ENCODE data around the gene LCN15. TPM values are rescaled to one million over a fixed set of nuclear protein-coding genes. Genes with fewer than 3 reads are reported as not detected.

The LCN15 gene
- polyA plus RNA-seq, 1 donor from 2014 or later: not detected

DNA sequence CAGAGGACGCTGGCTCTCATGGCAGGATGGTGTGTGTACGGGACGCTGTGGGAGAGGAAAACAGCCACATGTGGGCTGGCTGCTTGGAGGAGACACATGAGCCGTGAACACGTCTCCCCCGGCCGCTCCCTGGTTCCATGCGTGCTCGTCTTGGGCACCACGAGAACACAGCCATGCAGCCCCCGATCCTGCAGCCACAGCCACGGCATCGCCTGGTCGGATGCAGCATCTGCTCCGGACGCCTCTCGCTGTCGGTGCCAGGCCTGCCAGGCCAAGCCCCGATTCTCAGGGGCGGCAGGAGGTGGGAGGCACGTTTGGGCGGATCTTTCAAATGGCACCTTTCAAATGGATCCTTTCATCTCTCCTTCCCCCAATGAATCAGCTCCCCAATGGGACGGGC is 24.8 kb downstream of the LCN15 start:
- Histone ChIP-seq H3K27me3 (ENCODE audit: insufficient read depth, low read depth, low read length) (no peaks in the 10 kb centered on the region), H2AFZ (ENCODE audit: low read depth, low read length) (no peak overlapping the region), H3F3A (ENCODE audit: insufficient read depth, low read length, poor library complexity, severe bottlenecking) (no peaks in the 10 kb centered on the region), H3K9me2 (ENCODE audit: insufficient read depth, low read length) (no peaks in the 10 kb centered on the region), H3K9ac (ENCODE audit: low read length) (no peak overlapping the region), H3K36me3 (ENCODE audit: insufficient read depth, low read length) (no peaks in the 10 kb centered on the region), H4K20me1 (ENCODE audit: insufficient read depth) (no peaks in the 10 kb centered on the region), H3K4me3 (ENCODE audit: low read length) (no peak overlapping the region), H3K27ac (ENCODE audit: low read length) (no peak overlapping the region), H3K9me3 (ENCODE audit: low read length) (no peaks in the 10 kb centered on the region), H3K79me2 (replicated peaks; ENCODE audit: insufficient read depth, low read length) (no peaks in the 10 kb centered on the region), H3K4me2 (ENCODE audit: low read length) (no peak overlapping the region)
- TF ChIP-seq EP300 (conservative IDR thresholded peaks at IDR 0.05; ENCODE audit: poor library complexity, severe bottlenecking) (no peak), POLR2AphosphoS5 (IDR thresholded peaks at IDR 0.05) (no peak), EZH2 (IDR thresholded peaks at IDR 0.05; ENCODE audit: borderline replicate concordance, insufficient read depth, low read length, poor library complexity, severe bottlenecking) (no peak), RAD21 (conservative IDR thresholded peaks at IDR 0.05) (no peak), SMC3 (conservative IDR thresholded peaks at IDR 0.05; ENCODE audit: poor library complexity) (no peak), MXI1 (conservative IDR thresholded peaks at IDR 0.05; ENCODE audit: poor library complexity, severe bottlenecking) (no peak), TAF1 (IDR thresholded peaks at IDR 0.05; ENCODE audit: low read depth) (no peak)
- TF ChIP-seq, protein P1, sequence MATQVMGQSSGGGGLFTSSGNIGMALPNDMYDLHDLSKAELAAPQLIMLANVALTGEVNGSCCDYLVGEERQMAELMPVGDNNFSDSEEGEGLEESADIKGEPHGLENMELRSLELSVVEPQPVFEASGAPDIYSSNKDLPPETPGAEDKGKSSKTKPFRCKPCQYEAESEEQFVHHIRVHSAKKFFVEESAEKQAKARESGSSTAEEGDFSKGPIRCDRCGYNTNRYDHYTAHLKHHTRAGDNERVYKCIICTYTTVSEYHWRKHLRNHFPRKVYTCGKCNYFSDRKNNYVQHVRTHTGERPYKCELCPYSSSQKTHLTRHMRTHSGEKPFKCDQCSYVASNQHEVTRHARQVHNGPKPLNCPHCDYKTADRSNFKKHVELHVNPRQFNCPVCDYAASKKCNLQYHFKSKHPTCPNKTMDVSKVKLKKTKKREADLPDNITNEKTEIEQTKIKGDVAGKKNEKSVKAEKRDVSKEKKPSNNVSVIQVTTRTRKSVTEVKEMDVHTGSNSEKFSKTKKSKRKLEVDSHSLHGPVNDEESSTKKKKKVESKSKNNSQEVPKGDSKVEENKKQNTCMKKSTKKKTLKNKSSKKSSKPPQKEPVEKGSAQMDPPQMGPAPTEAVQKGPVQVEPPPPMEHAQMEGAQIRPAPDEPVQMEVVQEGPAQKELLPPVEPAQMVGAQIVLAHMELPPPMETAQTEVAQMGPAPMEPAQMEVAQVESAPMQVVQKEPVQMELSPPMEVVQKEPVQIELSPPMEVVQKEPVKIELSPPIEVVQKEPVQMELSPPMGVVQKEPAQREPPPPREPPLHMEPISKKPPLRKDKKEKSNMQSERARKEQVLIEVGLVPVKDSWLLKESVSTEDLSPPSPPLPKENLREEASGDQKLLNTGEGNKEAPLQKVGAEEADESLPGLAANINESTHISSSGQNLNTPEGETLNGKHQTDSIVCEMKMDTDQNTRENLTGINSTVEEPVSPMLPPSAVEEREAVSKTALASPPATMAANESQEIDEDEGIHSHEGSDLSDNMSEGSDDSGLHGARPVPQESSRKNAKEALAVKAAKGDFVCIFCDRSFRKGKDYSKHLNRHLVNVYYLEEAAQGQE (IDR thresholded peaks at IDR 0.05; ENCODE audit: borderline replicate concordance): no peak
- TF ChIP-seq, protein P2, sequence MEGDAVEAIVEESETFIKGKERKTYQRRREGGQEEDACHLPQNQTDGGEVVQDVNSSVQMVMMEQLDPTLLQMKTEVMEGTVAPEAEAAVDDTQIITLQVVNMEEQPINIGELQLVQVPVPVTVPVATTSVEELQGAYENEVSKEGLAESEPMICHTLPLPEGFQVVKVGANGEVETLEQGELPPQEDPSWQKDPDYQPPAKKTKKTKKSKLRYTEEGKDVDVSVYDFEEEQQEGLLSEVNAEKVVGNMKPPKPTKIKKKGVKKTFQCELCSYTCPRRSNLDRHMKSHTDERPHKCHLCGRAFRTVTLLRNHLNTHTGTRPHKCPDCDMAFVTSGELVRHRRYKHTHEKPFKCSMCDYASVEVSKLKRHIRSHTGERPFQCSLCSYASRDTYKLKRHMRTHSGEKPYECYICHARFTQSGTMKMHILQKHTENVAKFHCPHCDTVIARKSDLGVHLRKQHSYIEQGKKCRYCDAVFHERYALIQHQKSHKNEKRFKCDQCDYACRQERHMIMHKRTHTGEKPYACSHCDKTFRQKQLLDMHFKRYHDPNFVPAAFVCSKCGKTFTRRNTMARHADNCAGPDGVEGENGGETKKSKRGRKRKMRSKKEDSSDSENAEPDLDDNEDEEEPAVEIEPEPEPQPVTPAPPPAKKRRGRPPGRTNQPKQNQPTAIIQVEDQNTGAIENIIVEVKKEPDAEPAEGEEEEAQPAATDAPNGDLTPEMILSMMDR (IDR thresholded peaks at IDR 0.05; ENCODE audit: poor library complexity, severe bottlenecking): no peak

DNA sequence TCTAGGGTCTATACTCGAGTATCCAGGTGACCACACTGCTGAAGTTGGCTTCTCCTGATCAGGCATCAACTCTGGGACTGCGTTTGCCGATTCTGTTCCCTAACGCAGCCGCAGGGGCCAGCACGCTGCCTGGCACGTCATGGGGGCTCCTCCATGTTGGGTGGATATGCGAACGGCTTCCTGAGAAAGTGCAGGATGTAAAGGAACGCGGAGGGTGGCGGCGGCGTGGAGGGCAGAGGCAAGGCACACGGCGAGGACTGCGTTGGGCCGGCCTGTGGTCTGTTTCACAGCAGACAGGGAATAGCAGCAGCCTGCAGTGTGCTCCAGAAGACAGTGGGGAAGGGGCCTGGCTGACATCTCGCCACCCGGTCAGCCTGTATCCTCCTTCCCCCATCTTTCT is 25.4 kb downstream of the LCN15 start:
- Histone ChIP-seq H3K4me3 (ENCODE audit: low read length) (no peak overlapping the region), H3F3A (ENCODE audit: insufficient read depth, low read length, poor library complexity, severe bottlenecking) (no peaks in the 10 kb centered on the region), H3K36me3 (ENCODE audit: insufficient read depth, low read length) (no peaks in the 10 kb centered on the region), H3K9me3 (ENCODE audit: low read length) (no peaks in the 10 kb centered on the region), H2AFZ (ENCODE audit: low read depth, low read length) (no peak overlapping the region), H3K9ac (ENCODE audit: low read length) (no peak overlapping the region), H3K9me2 (ENCODE audit: insufficient read depth, low read length) (no peaks in the 10 kb centered on the region), H3K4me2 (ENCODE audit: low read length) (no peak overlapping the region), H3K27ac (ENCODE audit: low read length) (no peak overlapping the region), H3K79me2 (replicated peaks; ENCODE audit: insufficient read depth, low read length) (no peaks in the 10 kb centered on the region), H3K27me3 (ENCODE audit: insufficient read depth, low read depth, low read length) (no peaks in the 10 kb centered on the region), H4K20me1 (ENCODE audit: insufficient read depth) (no peaks in the 10 kb centered on the region)
- TF ChIP-seq SMC3 (conservative IDR thresholded peaks at IDR 0.05; ENCODE audit: poor library complexity) (no peak), POLR2AphosphoS5 (IDR thresholded peaks at IDR 0.05) (no peak), MXI1 (conservative IDR thresholded peaks at IDR 0.05; ENCODE audit: poor library complexity, severe bottlenecking) (no peak), RAD21 (conservative IDR thresholded peaks at IDR 0.05) (no peak), EZH2 (IDR thresholded peaks at IDR 0.05; ENCODE audit: borderline replicate concordance, insufficient read depth, low read length, poor library complexity, severe bottlenecking) (no peak), EP300 (conservative IDR thresholded peaks at IDR 0.05; ENCODE audit: poor library complexity, severe bottlenecking) (no peak), TAF1 (IDR thresholded peaks at IDR 0.05; ENCODE audit: low read depth) (no peak)
- TF ChIP-seq, protein P2 (IDR thresholded peaks at IDR 0.05; ENCODE audit: poor library complexity, severe bottlenecking): no peak
- TF ChIP-seq, protein P1 (IDR thresholded peaks at IDR 0.05; ENCODE audit: borderline replicate concordance): no peak
